Mesenchymal stem cell (in vitro differentiated cells and primary cell): ENCODE results near the gene PTPRD.

Experiments used
- DNase-seq: peaks from one replicate; pipeline ENCODE4 v3.0.0-alpha.2; 2013
- H2AFZ ChIP-seq: one replicate; pipeline ENCODE4 v1.6.1; 2013; ENCODE audit warnings: low read depth, mild to moderate bottlenecking, control low read depth, inconsistent platforms, low read length, moderate library complexity
- H2AK5ac ChIP-seq: 2 replicates; pipeline ENCODE4 v1.6.1; 2013; ENCODE audit warnings: low read length, moderate library complexity, mild to moderate bottlenecking, inconsistent platforms; ENCODE audit not compliant: severe bottlenecking
- H2BK120ac ChIP-seq: one replicate; pipeline ENCODE4 v1.6.1; 2013; ENCODE audit warnings: low read depth, mild to moderate bottlenecking, inconsistent platforms, low read length, moderate library complexity
- H2BK12ac ChIP-seq, 2 experiments: one replicate each; pipeline ENCODE4 v1.6.1; 2013; ENCODE audit warnings: inconsistent platforms in 2 of 2, low read length in 2 of 2, mild to moderate bottlenecking in 2 of 2, moderate library complexity in 2 of 2, control low read depth in 1 of 2
- H2BK15ac ChIP-seq: one replicate; pipeline ENCODE4 v1.6.1; 2013; ENCODE audit warnings: mild to moderate bottlenecking, low read depth, inconsistent platforms; ENCODE audit not compliant: poor library complexity, severe bottlenecking
- H2BK5ac ChIP-seq: 2 replicates; pipeline ENCODE4 v1.6.1; 2013; ENCODE audit warnings: low read depth, mild to moderate bottlenecking, low read length, control low read depth, inconsistent platforms; ENCODE audit not compliant: poor library complexity, severe bottlenecking
- H3K14ac ChIP-seq, 2 experiments: one replicate each; pipeline ENCODE4 v1.6.1; 2013; ENCODE audit warnings: inconsistent platforms in 2 of 2, low read length in 2 of 2, control low read depth in 1 of 2, mild to moderate bottlenecking in 1 of 2, moderate library complexity in 1 of 2
- H3K18ac ChIP-seq, 2 experiments: one replicate each; pipeline ENCODE4 v1.6.1; 2013; ENCODE audit warnings: inconsistent platforms in 2 of 2, low read length in 2 of 2, control low read depth in 1 of 2, low read depth in 1 of 2, mild to moderate bottlenecking in 1 of 2
- H3K23ac ChIP-seq, 2 experiments: one replicate each; pipeline ENCODE4 v1.6.1; 2013; ENCODE audit warnings: inconsistent platforms in 2 of 2, low read length in 2 of 2, mild to moderate bottlenecking in 2 of 2, moderate library complexity in 2 of 2, control low read depth in 1 of 2
- H3K27ac ChIP-seq: 2 replicates; pipeline ENCODE4 v1.5.1; 2013; ENCODE audit warnings: mild to moderate bottlenecking, moderate library complexity, low read length, control low read depth, inconsistent platforms; ENCODE audit not compliant: poor library complexity, severe bottlenecking
- H3K27me3 ChIP-seq, 2 experiments: 2 replicates each; pipeline versions ENCODE4 v1.6.1 to v1.7.0; 2013; ENCODE audit warnings: low read length in 2 of 2, mild to moderate bottlenecking in 2 of 2, moderate library complexity in 2 of 2, control low read depth in 1 of 2, inconsistent platforms in 1 of 2; ENCODE audit not compliant: control insufficient read depth in 1 of 2, insufficient read depth in 1 of 2
- H3K36me3 ChIP-seq, 2 experiments: 2 replicates each; pipeline versions ENCODE4 v1.6.1 to v1.7.0; 2013; ENCODE audit warnings: low read length in 2 of 2, control low read depth in 1 of 2, inconsistent platforms in 1 of 2, low read depth in 1 of 2, mild to moderate bottlenecking in 1 of 2; ENCODE audit not compliant: insufficient read depth in 2 of 2, control insufficient read depth in 1 of 2
- H3K4ac ChIP-seq, 2 experiments: one replicate each; pipeline ENCODE4 v1.6.1; 2013; ENCODE audit warnings: inconsistent platforms in 2 of 2, low read length in 2 of 2, mild to moderate bottlenecking in 2 of 2, moderate library complexity in 2 of 2, control low read depth in 1 of 2, low read depth in 1 of 2
- H3K4me1 ChIP-seq: 2 replicates; pipeline ENCODE4 v1.6.1; 2013; ENCODE audit warnings: low read depth, low read length, control low read depth; ENCODE audit not compliant: control insufficient read depth, insufficient read depth
- H3K4me2 ChIP-seq: 2 replicates; pipeline ENCODE4 v1.6.1; 2013; ENCODE audit warnings: low read length, mild to moderate bottlenecking, inconsistent platforms; ENCODE audit not compliant: poor library complexity, severe bottlenecking
- H3K4me3 ChIP-seq, 2 experiments: 2 replicates each; pipeline versions ENCODE4 v1.5.1 to v1.7.0; 2013; ENCODE audit warnings: low read length in 2 of 2, mild to moderate bottlenecking in 2 of 2, control low read depth in 1 of 2, low read depth in 1 of 2; ENCODE audit not compliant: insufficient read depth in 1 of 2
- H3K79me1 ChIP-seq: replicated peaks from 2 replicates; pipeline ENCODE4 v1.6.1; 2013; ENCODE audit warnings: mild to moderate bottlenecking, control low read depth, low read length, inconsistent platforms; ENCODE audit not compliant: poor library complexity, severe bottlenecking
- H3K9ac ChIP-seq: 2 replicates; pipeline ENCODE4 v1.7.0; 2013; ENCODE audit warnings: mild to moderate bottlenecking, low read length, moderate library complexity
- H3K9me3 ChIP-seq: 2 replicates; pipeline ENCODE4 v1.7.0; 2013; ENCODE audit warnings: mild to moderate bottlenecking, low read length; ENCODE audit not compliant: control insufficient read depth
- H4K8ac ChIP-seq: one replicate; pipeline ENCODE4 v1.6.1; 2013; ENCODE audit warnings: inconsistent platforms, mild to moderate bottlenecking, low read length, moderate library complexity
- H4K91ac ChIP-seq: one replicate; pipeline ENCODE4 v1.6.1; 2013; ENCODE audit warnings: mild to moderate bottlenecking, low read length, inconsistent platforms
- WGBS: methylation state at CpG from one replicate; pipeline ENCODE4 v1.1.7; 2013; ENCODE audit warnings: mixed read lengths; 5-methylcytosine and 5-hydroxymethylcytosine counted together

PTPRD gene

DNA sequence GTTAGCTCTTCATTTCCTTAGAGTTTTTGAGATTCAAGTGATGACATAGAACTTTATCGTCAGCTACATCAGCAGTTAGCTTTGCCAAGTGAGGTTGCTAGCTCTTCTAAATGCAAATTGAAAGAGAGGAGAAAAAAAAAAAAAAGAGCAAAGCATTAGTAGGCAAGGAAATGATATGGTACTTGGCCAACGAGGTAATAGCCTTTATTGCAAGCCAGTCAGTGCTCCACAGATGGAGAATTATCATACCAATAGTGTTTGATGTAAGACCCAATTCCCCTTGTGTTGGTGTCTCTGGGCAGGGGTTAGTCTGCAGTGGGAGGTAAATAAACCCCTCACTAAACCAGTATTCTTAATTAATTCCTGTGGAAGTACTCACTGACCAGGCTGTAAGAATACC is 992.1 kb downstream of the PTPRD start:
- Histone ChIP-seq H3K4me2 (no peak overlapping the region), H3K18ac (no peak overlapping the region), H3K9me3 (no peaks in the 10 kb centered on the region), H4K91ac (no peak overlapping the region), H2AK5ac (no peak overlapping the region), H2BK5ac (no peak overlapping the region), H2BK120ac (no peak overlapping the region), H3K27me3 (no peaks in the 10 kb centered on the region), H3K79me1 (no peaks in the 10 kb centered on the region), H3K36me3 (no peaks in the 10 kb centered on the region), H3K23ac (no peak overlapping the region), H3K9ac (no peak overlapping the region), H3K4ac (no peak overlapping the region), H3K4me3 (no peak overlapping the region), H3K27ac (no peak overlapping the region), H4K8ac (no peak overlapping the region), H3K4me1 (no peaks in the 10 kb centered on the region), H2BK15ac (no peak overlapping the region), H2AFZ (no peak overlapping the region), H2BK12ac (no peak overlapping the region), H3K14ac (no peak overlapping the region)
- WGBS = 88% methylated on average over 2 of the region's 2 CpGs
- DNase-seq = no peak

DNA sequence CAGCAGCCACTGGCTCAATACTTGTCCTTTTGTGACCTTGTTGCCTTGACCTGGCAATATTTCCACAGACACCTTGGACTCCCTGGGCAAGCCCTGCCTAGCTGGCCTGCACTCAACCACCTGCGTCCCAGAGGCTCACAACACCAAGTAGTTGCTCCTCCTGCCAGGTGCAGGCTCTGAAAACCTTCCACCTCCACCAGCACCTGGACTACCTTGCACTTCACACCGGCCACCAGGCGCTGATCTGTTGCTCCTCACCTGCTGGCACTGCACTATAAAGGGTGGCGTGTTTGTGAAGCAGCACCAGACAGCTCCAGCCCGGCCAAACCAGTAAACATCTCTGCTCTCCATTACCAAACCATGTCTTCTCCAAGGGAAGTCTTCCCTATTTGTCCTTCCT is 997.7 kb downstream of the PTPRD start:
- H2AK5ac ChIP-seq = no peak overlapping the region
- no peak overlapping the region for H3K18ac ChIP-seq
- H3K4ac ChIP-seq = no peak overlapping the region
- H3K4me3 ChIP-seq = no peak overlapping the region
- no peaks in the 10 kb centered on the region for H3K9me3 ChIP-seq
- H4K8ac ChIP-seq = no peak overlapping the region
- no peaks in the 10 kb centered on the region for H3K79me1 ChIP-seq
- no peak for DNase-seq
- H2BK5ac ChIP-seq = no peak overlapping the region
- peak overlapping the region in 1 of 2 experiments; percentile 11 for H3K14ac ChIP-seq
- H3K27me3 ChIP-seq = no peaks in the 10 kb centered on the region
- no peak overlapping the region for H4K91ac ChIP-seq
- no peak overlapping the region for H2BK12ac ChIP-seq
- no peak overlapping the region for H2BK120ac ChIP-seq
- H3K23ac ChIP-seq = no peak overlapping the region
- H2BK15ac ChIP-seq = no peak overlapping the region
- H3K4me1 ChIP-seq = no peaks in the 10 kb centered on the region
- no peak overlapping the region for H3K9ac ChIP-seq
- no peak overlapping the region for H2AFZ ChIP-seq
- H3K4me2 ChIP-seq = no peak overlapping the region
- H3K27ac ChIP-seq = no peak overlapping the region
- 92% methylated on average over 4 of the region's 5 CpGs for WGBS
- no peaks in the 10 kb centered on the region for H3K36me3 ChIP-seq

DNA sequence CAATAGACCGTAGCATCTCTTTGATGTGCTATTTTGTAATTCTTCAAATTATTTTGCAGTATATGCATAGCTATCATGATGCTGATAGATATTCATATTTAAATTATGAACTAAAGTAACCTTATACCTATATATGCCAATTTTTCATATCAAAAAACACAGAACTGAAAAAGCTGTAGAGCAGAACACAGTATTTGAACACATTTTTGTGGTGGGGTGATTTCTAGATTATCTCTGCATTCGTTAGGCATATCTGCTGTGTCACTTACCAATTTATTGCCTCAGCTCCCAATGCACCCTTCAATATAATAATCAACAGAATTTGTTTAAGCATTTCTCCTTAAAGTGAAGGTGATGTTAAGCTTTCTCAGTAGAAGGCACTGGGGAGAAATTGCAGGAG is 998.2 kb downstream of the PTPRD start:
- Histone ChIP-seq H2BK15ac (no peak overlapping the region), H4K91ac (no peak overlapping the region), H3K14ac (no peak overlapping the region), H3K27me3 (no peaks in the 10 kb centered on the region), H3K9me3 (no peaks in the 10 kb centered on the region), H2BK120ac (no peak overlapping the region), H2BK5ac (no peak overlapping the region), H2AK5ac (no peak overlapping the region), H3K23ac (no peak overlapping the region), H3K27ac (no peak overlapping the region), H2AFZ (no peak overlapping the region), H3K4me1 (no peaks in the 10 kb centered on the region), H3K79me1 (no peaks in the 10 kb centered on the region), H3K9ac (no peak overlapping the region), H3K4me3 (no peak overlapping the region), H2BK12ac (no peak overlapping the region), H3K4ac (no peak overlapping the region), H4K8ac (no peak overlapping the region), H3K36me3 (no peaks in the 10 kb centered on the region), H3K4me2 (no peak overlapping the region), H3K18ac (no peak overlapping the region)
- WGBS = no CpG with 5 or more reads among the region's 2 CpGs
- DNase-seq = no peak

DNA sequence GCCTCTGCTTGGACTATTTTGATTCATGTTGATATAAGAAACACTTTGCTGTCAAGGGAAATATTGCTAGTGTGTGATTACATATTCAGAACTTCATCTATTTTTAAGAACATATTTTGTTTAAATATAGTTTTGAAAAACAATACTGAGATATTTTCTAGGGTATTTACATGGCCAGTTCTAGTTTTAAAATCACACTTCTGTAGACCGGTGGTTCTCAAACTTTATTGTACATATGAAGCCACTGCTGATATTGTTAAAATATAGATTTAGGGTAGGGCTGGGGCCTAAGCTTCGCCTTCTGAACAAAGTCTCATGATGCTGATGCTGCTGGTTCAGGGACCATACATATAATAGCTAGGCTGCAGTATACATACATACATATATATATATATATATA is 1000.0 kb downstream of the PTPRD start:
- no peak for DNase-seq
- Histone ChIP-seq H3K4ac (no peak overlapping the region), H2BK12ac (no peak overlapping the region), H3K4me1 (no peaks in the 10 kb centered on the region), H2AK5ac (no peak overlapping the region), H4K91ac (no peak overlapping the region), H3K79me1 (no peaks in the 10 kb centered on the region), H2BK5ac (no peak overlapping the region), H2BK15ac (no peak overlapping the region), H3K27me3 (no peaks in the 10 kb centered on the region), H3K27ac (no peak overlapping the region), H3K18ac (no peak overlapping the region), H2BK120ac (no peak overlapping the region), H3K14ac (no peak overlapping the region), H3K9ac (no peak overlapping the region), H3K4me3 (no peak overlapping the region), H3K4me2 (no peak overlapping the region), H3K23ac (no peak overlapping the region), H3K9me3 (no peaks in the 10 kb centered on the region), H2AFZ (no peak overlapping the region), H3K36me3 (no peaks in the 10 kb centered on the region), H4K8ac (no peak overlapping the region)
- WGBS = 100% methylated on average over 1 of the region's 2 CpGs
